ENCODE results near the gene ZCWPW1. TPM values are rescaled to one million over a fixed set of nuclear protein-coding genes. Genes with fewer than 3 reads are reported as not detected.

The ZCWPW1 gene
- total and polyA plus RNA-seq, 2 of the 8 experiments (the other 6 are each of a cell fraction or from before 2014, with no cell fraction given), result 0.51 to 1.4 TPM

DNA sequence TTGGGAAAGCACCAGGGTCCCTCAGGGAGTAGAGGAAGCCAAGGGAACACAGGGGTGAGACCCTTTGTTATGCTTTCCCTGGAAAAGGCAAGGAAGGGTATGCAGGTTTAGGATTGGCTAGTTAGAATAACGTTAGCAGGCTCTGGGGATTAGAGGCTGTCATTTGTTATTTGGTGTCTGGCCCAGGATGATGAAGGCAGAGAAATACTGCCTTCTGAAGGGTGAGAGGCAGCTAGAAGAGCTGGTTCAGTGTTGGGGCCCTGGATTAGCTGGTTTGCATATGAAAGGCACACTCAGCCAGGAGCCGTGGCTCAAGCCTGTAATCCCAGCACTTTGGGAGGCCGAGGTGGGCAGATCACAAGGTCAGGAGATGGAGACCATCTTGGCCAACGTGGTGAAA is 58.2 kb downstream of the ZCWPW1 start:
- ChIA-PET CTCF (ENCODE audit: partially characterized antibody) (interaction anchor here (0.8 to 1.7 kb wide), 3 partner anchors 15 to 86 kb away, joined by 3 to 4 read pairs (median 3); no protein-coding TSS in a partner anchor), POLR2A (ENCODE audit: partially characterized antibody) (interaction anchor here (0.6 to 3.7 kb wide), 10 partner anchors 11 to 320 kb away, joined by 3 to 21 read pairs (median 4); partner anchors contain the start of gene MEPCE)
- Histone ChIP-seq H3K27ac (ENCODE audit: low read depth, low read length) (peak overlapping the region; percentile 34; the same call in 1 of the 2 replicates), H3K23me2 (ENCODE audit: low read depth, low read length) (no peaks in the 10 kb centered on the region), H4K5ac (ENCODE audit: insufficient read length, low read depth, low read length) (no peak overlapping the region), H3K4ac (replicated peaks; ENCODE audit: insufficient read length, low read depth, low read length) (no peak overlapping the region), H2BK20ac (ENCODE audit: low read length) (no peak overlapping the region), H3K27me3 (replicated peaks in 1 of 4; ENCODE audit: control insufficient read depth in 3 of 4, extremely low read depth in 1 of 4, insufficient read depth in 3 of 4, low read length in 3 of 4) (0 out of 7 replicates have a peak, but pooled peaks cover 0 to 2% (median 0%) of the 10 kb centered on the region in 4 experiments), H2AK5ac (ENCODE audit: low read depth, low read length) (no peak overlapping the region), H4K91ac (replicated peaks; ENCODE audit: insufficient read length, low read length) (no peak overlapping the region), H3K23ac (ENCODE audit: insufficient read length) (no peak overlapping the region), H2BK5ac (ENCODE audit: low read depth, low read length) (peak overlapping the region; percentile 36; the same call in 1 of the 2 replicates), H3K36me3 (ENCODE audit: control insufficient read depth in 2 of 4, insufficient read depth in 4 of 4, low read length in 3 of 4) (peaks cover 0 to 16% (median 0%) of the 10 kb centered on the region in 4 experiments; a peak in 1 of 8 replicates), H3K56ac (replicated peaks; ENCODE audit: insufficient read length, low read depth, low read length) (no peak overlapping the region), H2BK120ac (replicated peaks; ENCODE audit: low read depth, low read length) (no peak overlapping the region), H3K4me1 (replicated peaks in 1 of 4; ENCODE audit: control insufficient read depth in 3 of 4, insufficient read depth in 4 of 4, low read length in 3 of 4) (peaks cover 0 to 31% (median 19%) of the 10 kb centered on the region in 4 experiments; a peak in 6 of 7 replicates), H3K18ac (ENCODE audit: extremely low read depth, low read length) (no peak overlapping the region; the same call in 1 of the 2 replicates), H2BK15ac (ENCODE audit: low read length) (no peak overlapping the region; the same call in 1 of the 2 replicates), H4K8ac (ENCODE audit: extremely low read depth, insufficient read depth, low read length) (no peak overlapping the region), H3K4me3 (ENCODE audit: extremely low read depth in 1 of 4, insufficient read depth in 2 of 4, low read depth in 3 of 4, low read length in 4 of 4) (peak overlapping the region in 1 of 4 experiments; percentile 29; a peak in 2 of 8 replicates), H2AFZ (ENCODE audit: low read length) (no peak overlapping the region), H3K9ac (replicated peaks in 1 of 4; ENCODE audit: extremely low read depth in 1 of 4, low read depth in 3 of 4, low read length in 3 of 4) (no peak overlapping the region), H3K79me2 (ENCODE audit: control insufficient read depth in 1 of 2, insufficient read depth in 2 of 2, low read length in 2 of 2) (no peaks in the 10 kb centered on the region), H3K14ac (ENCODE audit: insufficient read length) (no peak overlapping the region), H3K79me1 (ENCODE audit: low read depth, low read length) (peaks cover 2% of the 10 kb centered on the region; the same call in 1 of the 2 replicates), H3K4me2 (ENCODE audit: insufficient read depth in 1 of 2, low read depth in 2 of 2, low read length in 2 of 2) (peak overlapping the region; percentile 48 to 63), H4K20me1 (replicated peaks in 1 of 2; ENCODE audit: control insufficient read depth in 1 of 2, insufficient read depth in 2 of 2, low read length in 2 of 2) (no peaks in the 10 kb centered on the region), H2BK12ac (ENCODE audit: low read depth, low read length) (no peak overlapping the region), H3K9me3 (ENCODE audit: insufficient read depth in 2 of 2, low read depth in 1 of 2, low read length in 1 of 2) (no peaks in the 10 kb centered on the region)
- WGBS, 2 experiments (ENCODE audit: extremely low coverage in 1 of 2, insufficient coverage in 1 of 2, insufficient read length in 1 of 2, insufficient replicate concordance in 2 of 2, low coverage in 1 of 2, low lambda C conversion rate in 2 of 2, missing lambda C conversion rate in 1 of 2), result 7% methylated on average over 4 of the region's 4 CpGs; no CpG with 5 or more reads in 1 of the 2 experiments
- FAIRE-seq (no peak), DNase-seq (ENCODE audit: low read depth in 1 of 2, low spot score in 2 of 2) (peak in 1 of 2 experiments; percentile 34)
- TF ChIP-seq POU5F1 (IDR thresholded peaks at IDR 0.05; ENCODE audit: low read depth, low read length) (peak; percentile 85), KDM1A (IDR thresholded peaks at IDR 0.05; ENCODE audit: borderline replicate concordance, low read length) (peak; percentile 10; the same call in 1 of the 2 replicates), BRCA1 (IDR thresholded peaks at IDR 0.05; ENCODE audit: low read depth, low read length) (no peak)
- TF ChIP-seq, protein P1, sequence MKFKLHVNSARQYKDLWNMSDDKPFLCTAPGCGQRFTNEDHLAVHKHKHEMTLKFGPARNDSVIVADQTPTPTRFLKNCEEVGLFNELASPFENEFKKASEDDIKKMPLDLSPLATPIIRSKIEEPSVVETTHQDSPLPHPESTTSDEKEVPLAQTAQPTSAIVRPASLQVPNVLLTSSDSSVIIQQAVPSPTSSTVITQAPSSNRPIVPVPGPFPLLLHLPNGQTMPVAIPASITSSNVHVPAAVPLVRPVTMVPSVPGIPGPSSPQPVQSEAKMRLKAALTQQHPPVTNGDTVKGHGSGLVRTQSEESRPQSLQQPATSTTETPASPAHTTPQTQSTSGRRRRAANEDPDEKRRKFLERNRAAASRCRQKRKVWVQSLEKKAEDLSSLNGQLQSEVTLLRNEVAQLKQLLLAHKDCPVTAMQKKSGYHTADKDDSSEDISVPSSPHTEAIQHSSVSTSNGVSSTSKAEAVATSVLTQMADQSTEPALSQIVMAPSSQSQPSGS (IDR thresholded peaks at IDR 0.05; ENCODE audit: low read length), result peak; percentile 62; the same call in 1 of the 2 replicates
